HCEC 1CT (cell line): ENCODE results near the gene ADGRG7.

Source experiments
- DNase-seq: peaks from one replicate; pipeline ENCODE4 v3.0.0-alpha.2; 2017

ADGRG7 gene

DNA sequence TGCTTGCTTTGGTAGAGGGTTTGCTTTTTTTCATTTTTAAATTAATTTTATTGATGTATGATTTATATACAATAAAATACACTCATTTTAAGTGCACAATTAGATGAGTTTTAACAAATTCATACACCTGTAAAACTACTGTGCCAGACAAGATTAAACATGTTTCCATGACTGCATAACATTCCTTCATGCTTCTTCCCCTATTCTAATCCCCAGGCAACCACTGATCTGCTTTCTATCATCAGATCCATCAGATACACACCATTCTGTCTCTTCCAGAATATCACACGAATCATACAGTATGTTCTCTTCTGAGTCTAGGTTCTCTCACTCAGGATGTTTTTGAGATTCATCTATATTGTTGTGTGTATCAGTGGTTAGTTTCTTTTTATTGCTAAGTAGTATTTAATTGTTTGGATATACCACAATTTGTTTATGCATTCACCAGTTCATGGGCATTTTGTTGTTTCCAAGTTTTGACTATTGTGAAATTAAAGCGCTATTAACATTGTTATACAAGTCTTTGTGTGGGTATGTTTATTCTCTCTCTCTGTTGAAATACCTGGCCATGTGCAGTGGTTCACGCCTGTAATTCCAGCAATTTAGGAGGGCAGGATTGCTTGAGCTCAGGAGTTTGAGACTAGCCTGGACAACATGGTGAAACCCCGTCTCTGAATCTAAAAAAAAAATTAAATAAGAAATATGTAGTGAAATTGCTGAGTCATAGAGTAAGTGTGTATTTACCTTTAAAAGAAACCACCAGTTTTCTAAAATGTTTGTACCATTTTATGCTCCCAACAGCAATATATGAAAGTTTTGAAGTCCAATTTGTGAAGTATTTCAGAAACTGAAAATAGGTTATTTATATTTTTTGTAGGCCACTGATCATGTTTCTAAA, 92.9 kb downstream of the ADGRG7 start:
- no peak for DNase-seq

- DNase-seq = no peak
Observed at GRCh38 chr3:100702980-100703345, 93.6 kb downstream of the ADGRG7 start.

GRCh38 chr3:100703865-100704264, 94.5 kb downstream of the ADGRG7 start:
- DNase-seq = no peak

- peak; percentile 17 for DNase-seq
Observed at GRCh38 chr3:100706365-100706764, 97.0 kb downstream of the ADGRG7 start.

GRCh38 chr3:100708644-100708988, 99.2 kb downstream of the ADGRG7 start:
- DNase-seq = no peak

DNA sequence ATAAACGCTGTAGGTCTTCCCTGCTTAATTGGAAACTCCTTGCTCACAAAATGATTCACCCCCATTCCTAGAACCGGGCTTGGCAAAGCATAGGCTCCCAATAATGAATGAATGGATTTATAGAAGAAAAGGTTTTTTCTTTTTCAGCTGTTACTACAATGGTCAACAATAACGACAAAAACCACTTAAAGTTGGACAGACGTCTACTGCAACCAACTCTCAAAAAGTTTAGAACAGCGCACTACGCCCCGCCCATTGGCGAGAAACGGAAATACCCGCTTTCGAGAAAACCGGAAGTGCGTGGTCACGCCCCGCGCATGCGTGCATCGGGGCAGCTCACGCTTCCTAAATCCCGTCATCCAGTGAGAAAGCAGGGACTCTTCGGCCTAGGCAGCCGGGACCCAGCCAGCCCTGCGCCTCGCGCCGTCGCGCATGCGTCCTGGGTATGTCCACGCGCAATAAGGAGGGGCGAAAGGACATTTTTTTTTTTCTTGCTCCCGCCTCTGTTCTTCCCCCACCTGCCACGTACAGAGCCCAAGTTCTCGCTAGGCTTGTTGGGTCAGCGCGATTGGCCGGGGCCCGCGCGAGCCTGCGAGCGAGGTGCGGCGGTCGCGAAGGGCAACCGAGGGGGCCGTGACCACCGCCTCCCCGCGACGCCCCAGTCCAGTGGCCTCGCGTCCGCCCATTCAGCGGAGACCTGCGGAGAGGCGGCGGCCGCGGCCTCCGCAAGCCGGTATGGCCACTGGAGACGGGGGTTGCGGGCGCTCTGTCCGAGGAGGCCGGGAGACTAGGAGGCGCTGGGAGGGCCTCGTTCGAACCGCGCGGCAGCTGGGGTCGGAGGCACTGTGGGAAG, 99.8 kb downstream of the ADGRG7 start, which contains the start of gene TFG:
Gene TFG, plus strand, starts transcription at position 506 of the 853 bp plus-strand sequence. CDS start 4,192 bp downstream, outside the sequence.
- DNase-seq = peak; percentile 100

GRCh38 chr3:100709842-100710260, 100.5 kb downstream of the ADGRG7 start:
- DNase-seq = peak; percentile 72

GRCh38 chr3:100710261-100710968, 101.0 kb downstream of the ADGRG7 start:
- peak; percentile 94 for DNase-seq

GRCh38 chr3:100715176-100715575, 105.8 kb downstream of the ADGRG7 start:
- no peak for DNase-seq

GRCh38 chr3:100717063-100717462, 107.7 kb downstream of the ADGRG7 start:
- DNase-seq = no peak

- no peak for DNase-seq
Observed at GRCh38 chr3:100717637-100718487, 108.5 kb downstream of the ADGRG7 start.

GRCh38 chr3:100719136-100719535, 109.7 kb downstream of the ADGRG7 start:
- no peak for DNase-seq

GRCh38 chr3:100720426-100720825, 111.0 kb downstream of the ADGRG7 start:
- no peak for DNase-seq

GRCh38 chr3:100725935-100726513, 116.6 kb downstream of the ADGRG7 start:
- DNase-seq = no peak

GRCh38 chr3:100726706-100727105, 117.3 kb downstream of the ADGRG7 start:
- DNase-seq = no peak

DNA sequence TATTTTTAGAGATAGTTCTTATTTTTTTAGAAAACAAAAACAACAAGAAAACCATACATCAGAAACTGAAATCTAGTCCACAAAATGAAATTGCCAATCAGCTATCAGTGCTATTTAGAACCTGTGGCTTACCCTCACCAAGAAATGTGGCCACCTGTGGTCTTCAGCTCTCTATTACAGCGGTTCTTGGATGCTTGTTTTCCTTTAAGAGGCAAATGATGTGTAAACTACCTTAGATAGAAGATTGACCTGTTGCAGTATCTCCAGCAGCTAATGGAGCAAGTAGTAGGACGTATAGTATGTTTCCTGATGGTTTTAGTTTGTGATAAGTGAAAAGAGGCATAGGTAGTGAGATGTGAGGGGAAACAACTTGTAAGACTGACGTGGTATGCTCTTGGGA, 121.1 kb downstream of the ADGRG7 start:
- DNase-seq = no peak

DNA sequence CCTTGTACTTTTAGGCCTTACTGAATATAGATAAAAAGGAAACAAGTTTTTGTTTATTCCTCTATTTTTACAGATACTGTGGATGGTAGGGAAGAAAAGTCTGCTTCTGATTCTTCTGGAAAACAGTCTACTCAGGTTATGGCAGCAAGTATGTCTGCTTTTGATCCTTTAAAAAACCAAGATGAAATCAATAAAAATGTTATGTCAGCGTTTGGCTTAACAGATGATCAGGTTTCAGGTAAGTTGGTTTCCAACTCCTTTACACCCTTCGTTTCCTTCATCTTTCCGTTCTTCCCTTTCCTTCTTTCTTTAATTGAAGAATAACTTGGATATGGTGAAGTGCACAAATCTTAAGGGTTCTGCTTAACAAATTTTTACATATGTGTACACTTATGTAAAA, 123.0 kb downstream of the ADGRG7 start:
- no peak for DNase-seq

DNA sequence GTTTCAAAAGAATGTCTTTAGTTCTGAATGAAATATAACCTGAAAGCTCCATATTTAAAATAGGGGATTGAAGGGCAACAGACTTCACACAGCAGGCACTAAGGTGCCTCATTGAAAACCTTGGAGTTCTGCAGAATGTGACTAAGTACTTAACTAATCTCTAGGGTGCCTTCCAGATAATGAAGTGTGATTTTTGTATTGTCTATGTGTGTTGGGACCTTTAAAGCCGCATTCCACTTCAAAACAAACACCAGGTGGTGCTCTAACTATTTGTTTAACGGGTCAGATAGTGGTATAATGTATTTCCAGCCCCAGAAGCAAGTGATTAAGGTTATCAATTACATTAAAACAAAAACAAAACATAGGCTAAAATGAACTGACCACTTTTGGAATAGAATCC, 127.9 kb downstream of the ADGRG7 start:
- DNase-seq = peak; percentile 37

GRCh38 chr3:100740207-100740606, 130.8 kb downstream of the ADGRG7 start:
- DNase-seq = no peak

DNA sequence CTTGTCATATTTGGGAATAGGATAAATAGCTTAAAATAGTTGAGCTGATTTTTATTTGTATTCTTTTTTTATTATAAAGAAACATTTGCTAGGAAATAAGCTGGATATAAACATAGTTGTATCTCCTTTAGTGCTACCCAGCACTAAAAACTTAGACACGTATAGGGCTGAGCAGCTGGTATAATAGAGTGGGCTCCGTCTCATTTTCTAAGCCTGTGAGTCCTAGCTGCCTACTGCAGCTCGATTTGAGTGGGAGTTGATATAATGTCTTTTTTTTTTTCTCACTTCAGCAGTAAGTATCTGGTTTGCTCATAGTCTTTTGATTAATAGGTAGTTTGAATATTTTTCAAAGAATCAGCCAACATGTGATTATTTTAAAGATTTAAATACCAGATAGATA, 134.1 kb downstream of the ADGRG7 start:
- DNase-seq = no peak

DNA sequence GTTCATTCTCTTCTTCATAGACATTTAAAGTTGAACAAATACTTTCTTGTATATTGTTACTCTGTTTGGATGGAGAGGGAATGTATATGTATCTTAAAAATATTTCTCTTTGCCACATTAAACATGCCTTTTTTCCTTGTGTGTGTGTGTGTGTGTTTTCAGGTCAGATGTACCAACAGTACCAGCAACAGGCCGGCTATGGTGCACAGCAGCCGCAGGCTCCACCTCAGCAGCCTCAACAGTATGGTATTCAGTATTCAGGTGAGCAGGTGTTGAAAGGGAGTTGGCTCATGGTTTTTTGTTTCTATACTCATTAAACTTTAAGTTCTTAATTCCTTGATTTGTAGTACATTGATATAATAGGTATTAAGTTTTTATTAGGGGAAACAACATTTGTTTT, 135.3 kb downstream of the ADGRG7 start:
- DNase-seq = no peak
